Occipital lobe (tissue), 2 donors: ENCODE data around the gene PLCB2. TPM values are rescaled to one million over a fixed set of nuclear protein-coding genes. Genes with fewer than 3 reads are reported as not detected.
A peak's percentile ranks its signal among the peaks of the same experiment; 100 is the strongest.

Experiments
- DNase-seq: peaks from one replicate; lab custom pipeline; 2025; lab: John Stamatoyannopoulos, UW
- total RNA-seq: library from RNA; depleted of rRNA; stranded (reverse); fragments of >200 nt; gene quantifications from one replicate; pipeline ENCODE4 v1.2.3, GENCODE V29; 2014

PLCB2 gene
- total RNA-seq, 1 donor from 2014 or later = 3.3 TPM

GRCh38 chr15:40323953-40324937, 16.5 kb upstream of the PLCB2 start:
- no peak for DNase-seq

GRCh38 chr15:40323239-40323952, 15.7 kb upstream of the PLCB2 start, which contains the start of gene INAFM2:
TSS of gene INAFM2 (plus strand) at chr15:40323692. CDS start at chr15:40324056, 364 bp downstream.
- peak; percentile 81 for DNase-seq

GRCh38 chr15:40322531-40323238, 14.9 kb upstream of the PLCB2 start:
- no peak for DNase-seq

GRCh38 chr15:40320931-40321371, 13.2 kb upstream of the PLCB2 start:
- DNase-seq = peak; percentile 19

- DNase-seq = no peak
Measured at GRCh38 chr15:40320409-40320808, 12.7 kb upstream of the PLCB2 start.

GRCh38 chr15:40317580-40317979, 9.8 kb upstream of the PLCB2 start:
- no peak for DNase-seq

- DNase-seq = no peak
Measured at GRCh38 chr15:40316931-40317330, 9.2 kb upstream of the PLCB2 start.

- DNase-seq = no peak
Measured at GRCh38 chr15:40314723-40315276, 7.1 kb upstream of the PLCB2 start.

- DNase-seq = no peak
Measured at GRCh38 chr15:40313531-40314398, 6.0 kb upstream of the PLCB2 start.

GRCh38 chr15:40312370-40313158, 4.8 kb upstream of the PLCB2 start:
- no peak for DNase-seq

GRCh38 chr15:40310993-40311392, 3.3 kb upstream of the PLCB2 start:
- DNase-seq = no peak

- no peak for DNase-seq
Measured at GRCh38 chr15:40310001-40310959, 2.5 kb upstream of the PLCB2 start.

GRCh38 chr15:40309344-40309862, 1.7 kb upstream of the PLCB2 start:
- no peak for DNase-seq

GRCh38 chr15:40306908-40307307, 827 bp downstream of the PLCB2 start:
- no peak for DNase-seq

- no peak for DNase-seq
Measured at GRCh38 chr15:40306371-40306770, 1.4 kb downstream of the PLCB2 start.

- no peak for DNase-seq
Measured at GRCh38 chr15:40305281-40305680, 2.5 kb downstream of the PLCB2 start.

- DNase-seq = no peak
Measured at GRCh38 chr15:40303576-40303975, 4.2 kb downstream of the PLCB2 start.

GRCh38 chr15:40302981-40303380, 4.8 kb downstream of the PLCB2 start:
- no peak for DNase-seq
